A673 (cell line): ENCODE data around the gene MAB21L1.

ENCODE experiments used
- CTCF ChIP-seq: fragments of 300-800, 200-600 bp; sonication (generic); conservative IDR thresholded peaks from 2 replicates; pipeline ENCODE4 v1.5.1; 2017; ENCODE audit warnings: low read depth, mild to moderate bottlenecking, antibody characterized with exemption, low read length, moderate library complexity, mixed read lengths
- EZH2 ChIP-seq: fragments of 200-600 bp; sonication (generic); IDR thresholded peaks from 2 replicates; pipeline ENCODE4 v1.6.1; 2017; ENCODE audit warnings: borderline replicate concordance, low read depth, mild to moderate bottlenecking, mixed read lengths, antibody characterized with exemption, low read length; ENCODE audit not compliant: poor library complexity, severe bottlenecking

GRCh38 chr13:35489050-35489449 lies 12.6 kb upstream of the MAB21L1 start:
- TF ChIP-seq CTCF (no peak), EZH2 (no peak)
